Subcutaneous abdominal adipose tissue (tissue), 5 donors: Measurements from ENCODE around the gene THOC2.

Experiments used
- H3K27ac ChIP-seq: one replicate; pipeline ENCODE4 v1.7.0; 2013; ENCODE audit warnings: low read depth, mild to moderate bottlenecking, inconsistent platforms, low read length, moderate library complexity
- H3K27me3 ChIP-seq, 5 donors: one replicate each; pipeline ENCODE4 v1.7.0; 2013; ENCODE audit warnings: low read length in 5 of 5, inconsistent platforms in 1 of 5; ENCODE audit not compliant: control insufficient read depth in 5 of 5, insufficient read depth in 4 of 5
- H3K36me3 ChIP-seq, 5 donors: one replicate each; pipeline ENCODE4 v1.7.0; 2013; ENCODE audit warnings: low read length in 5 of 5; ENCODE audit not compliant: control insufficient read depth in 5 of 5, insufficient read depth in 5 of 5
- H3K4me1 ChIP-seq, 5 donors: one replicate each; pipeline ENCODE4 v1.7.0; 2013; ENCODE audit warnings: low read length in 5 of 5, mild to moderate bottlenecking in 3 of 5, moderate library complexity in 1 of 5; ENCODE audit not compliant: control insufficient read depth in 5 of 5, insufficient read depth in 5 of 5
- H3K4me3 ChIP-seq, 5 donors: one replicate each; pipeline ENCODE4 v1.7.0; 2013; ENCODE audit warnings: low read length in 5 of 5, low read depth in 1 of 5
- H3K9ac ChIP-seq, 5 donors: one replicate each; pipeline ENCODE4 v1.7.0; 2013; ENCODE audit warnings: low read length in 5 of 5, mild to moderate bottlenecking in 4 of 5, moderate library complexity in 3 of 5
- H3K9me3 ChIP-seq, 5 donors: one replicate each; pipeline ENCODE4 v1.7.0; 2013; ENCODE audit warnings: low read length in 5 of 5; ENCODE audit not compliant: control insufficient read depth in 5 of 5
- donor health status: healthy.
- donor health status: healthy.
- donor health status: healthy.
- donor health status: healthy.
- donor health status: healthy.

Gene THOC2

GRCh38 chrX:123755107-123755506 lies 22.3 kb upstream of the THOC2 start:
- no peak overlapping the region for H3K27ac ChIP-seq
- no peak overlapping the region for H3K9ac ChIP-seq
- H3K4me1 ChIP-seq, result no peaks in the 10 kb centered on the region
- peaks cover 0 to 8% (median 0%) of the 10 kb centered on the region in 5 donors for H3K9me3 ChIP-seq
- no peak overlapping the region for H3K4me3 ChIP-seq
- H3K36me3 ChIP-seq, result no peaks in the 10 kb centered on the region
- H3K27me3 ChIP-seq, result no peaks in the 10 kb centered on the region

DNA sequence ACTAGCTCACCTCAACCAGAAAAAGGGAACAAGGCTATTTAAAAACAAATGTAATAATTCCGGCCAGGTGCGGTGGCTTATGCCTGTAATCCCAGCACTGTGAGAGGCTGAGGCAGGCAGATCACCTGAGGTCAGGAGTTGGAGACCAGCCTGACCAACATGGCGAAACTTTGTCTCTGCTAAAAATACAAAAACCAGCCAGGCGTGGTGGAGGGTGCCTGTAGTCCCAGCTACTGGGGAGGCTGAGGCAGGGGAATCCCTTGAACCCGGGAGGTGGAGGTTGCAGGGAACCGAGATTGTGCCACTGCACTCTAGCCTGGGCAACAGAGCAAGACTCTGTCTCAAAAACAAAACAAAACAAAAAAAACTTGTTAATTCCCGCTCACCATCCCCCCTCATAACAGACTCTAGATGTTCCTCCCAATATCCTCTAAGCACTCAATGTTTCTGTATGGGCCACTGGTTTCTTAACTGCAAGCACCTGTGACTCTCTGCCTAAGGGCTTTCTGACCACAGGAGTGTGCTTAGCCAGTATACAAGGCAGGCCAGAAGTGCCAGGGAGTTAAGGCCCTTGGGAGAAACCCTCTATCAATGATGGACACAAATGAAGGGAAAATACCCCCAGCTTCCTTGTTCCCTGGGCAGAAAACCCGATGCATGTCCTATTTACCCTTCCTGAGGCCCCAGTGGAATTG lies 21.0 kb upstream of the THOC2 start:
- no peaks in the 10 kb centered on the region for H3K36me3 ChIP-seq
- no peak overlapping the region for H3K9ac ChIP-seq
- H3K4me1 ChIP-seq, result no peaks in the 10 kb centered on the region
- H3K4me3 ChIP-seq, result no peak overlapping the region
- H3K27ac ChIP-seq, result no peak overlapping the region
- H3K9me3 ChIP-seq, result peaks cover 0 to 2% (median 0%) of the 10 kb centered on the region in 5 donors
- H3K27me3 ChIP-seq, result no peaks in the 10 kb centered on the region

- Histone ChIP-seq H3K27me3 (no peaks in the 10 kb centered on the region), H3K9ac (no peak overlapping the region), H3K36me3 (no peaks in the 10 kb centered on the region), H3K4me3 (no peak overlapping the region), H3K4me1 (no peaks in the 10 kb centered on the region), H3K27ac (no peak overlapping the region), H3K9me3 (no peaks in the 10 kb centered on the region)
Observed at GRCh38 chrX:123749643-123750042, 16.8 kb upstream of the THOC2 start.

GRCh38 chrX:123745511-123745910 lies 12.7 kb upstream of the THOC2 start:
- H3K4me3 ChIP-seq, result no peak overlapping the region
- no peaks in the 10 kb centered on the region for H3K9me3 ChIP-seq
- H3K9ac ChIP-seq, result no peak overlapping the region
- H3K4me1 ChIP-seq, result no peaks in the 10 kb centered on the region
- no peaks in the 10 kb centered on the region for H3K36me3 ChIP-seq
- H3K27ac ChIP-seq, result no peak overlapping the region
- no peaks in the 10 kb centered on the region for H3K27me3 ChIP-seq

- H3K4me1 ChIP-seq, result no peaks in the 10 kb centered on the region
- no peak overlapping the region for H3K9ac ChIP-seq
- H3K27me3 ChIP-seq, result no peaks in the 10 kb centered on the region
- no peak overlapping the region for H3K27ac ChIP-seq
- no peaks in the 10 kb centered on the region for H3K9me3 ChIP-seq
- no peak overlapping the region for H3K4me3 ChIP-seq
- H3K36me3 ChIP-seq, result no peaks in the 10 kb centered on the region
Observed at GRCh38 chrX:123743312-123743711, 10.5 kb upstream of the THOC2 start.

DNA sequence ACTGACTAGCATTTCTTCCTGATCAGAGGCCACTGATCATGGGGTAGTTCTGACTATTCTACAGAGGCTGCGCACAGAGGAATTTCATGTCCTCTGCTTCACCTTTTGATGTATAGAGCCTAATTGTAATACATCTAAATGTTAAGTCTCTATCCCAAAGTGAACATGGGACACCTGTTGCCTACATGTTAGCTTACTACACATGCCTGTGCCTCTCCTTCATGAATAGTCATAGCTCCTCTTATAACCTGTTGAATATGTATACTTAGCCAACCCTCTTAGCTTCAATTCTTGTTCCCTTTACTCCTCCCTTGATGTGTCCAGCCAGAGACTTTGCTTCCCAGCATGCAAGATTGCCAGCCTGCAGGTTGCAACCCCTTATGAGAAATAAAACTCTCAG lies 9.6 kb upstream of the THOC2 start:
- Histone ChIP-seq H3K27me3 (no peaks in the 10 kb centered on the region), H3K9ac (no peak overlapping the region), H3K36me3 (no peaks in the 10 kb centered on the region), H3K4me1 (no peaks in the 10 kb centered on the region), H3K27ac (no peak overlapping the region), H3K9me3 (no peaks in the 10 kb centered on the region), H3K4me3 (no peak overlapping the region)

- H3K9ac ChIP-seq, result no peak overlapping the region
- H3K4me1 ChIP-seq, result no peaks in the 10 kb centered on the region
- H3K36me3 ChIP-seq, result no peaks in the 10 kb centered on the region
- H3K27ac ChIP-seq, result no peak overlapping the region
- no peak overlapping the region for H3K4me3 ChIP-seq
- H3K9me3 ChIP-seq, result no peaks in the 10 kb centered on the region
- no peaks in the 10 kb centered on the region for H3K27me3 ChIP-seq
Observed at GRCh38 chrX:123740536-123740935, 7.7 kb upstream of the THOC2 start.

DNA sequence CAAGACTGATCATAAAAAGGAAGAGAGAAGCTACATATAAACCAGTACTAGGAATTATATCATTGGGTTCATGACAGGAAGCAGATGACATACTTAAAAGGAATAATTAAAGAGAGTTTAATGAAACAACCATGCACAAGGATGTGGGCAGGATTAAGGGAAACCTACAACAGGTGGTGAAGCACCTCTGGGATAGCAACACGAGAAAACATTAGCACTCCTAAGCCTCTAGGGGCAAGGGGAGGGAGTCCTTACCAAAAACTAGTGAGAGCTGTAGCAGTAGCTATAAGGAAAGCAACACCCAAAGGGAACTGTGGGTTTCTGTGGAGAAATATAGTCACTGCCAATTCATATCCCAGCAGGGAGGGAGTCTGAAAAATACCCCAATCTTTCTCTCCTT lies 7.2 kb upstream of the THOC2 start:
- Histone ChIP-seq H3K27ac (no peak overlapping the region), H3K4me1 (no peaks in the 10 kb centered on the region), H3K27me3 (no peaks in the 10 kb centered on the region), H3K9ac (no peak overlapping the region), H3K9me3 (no peaks in the 10 kb centered on the region), H3K4me3 (no peak overlapping the region), H3K36me3 (no peaks in the 10 kb centered on the region)

GRCh38 chrX:123739474-123739873 lies 6.6 kb upstream of the THOC2 start:
- Histone ChIP-seq H3K9me3 (no peaks in the 10 kb centered on the region), H3K4me1 (no peaks in the 10 kb centered on the region), H3K27ac (no peak overlapping the region), H3K4me3 (no peak overlapping the region), H3K9ac (no peak overlapping the region), H3K27me3 (no peaks in the 10 kb centered on the region), H3K36me3 (no peaks in the 10 kb centered on the region)

DNA sequence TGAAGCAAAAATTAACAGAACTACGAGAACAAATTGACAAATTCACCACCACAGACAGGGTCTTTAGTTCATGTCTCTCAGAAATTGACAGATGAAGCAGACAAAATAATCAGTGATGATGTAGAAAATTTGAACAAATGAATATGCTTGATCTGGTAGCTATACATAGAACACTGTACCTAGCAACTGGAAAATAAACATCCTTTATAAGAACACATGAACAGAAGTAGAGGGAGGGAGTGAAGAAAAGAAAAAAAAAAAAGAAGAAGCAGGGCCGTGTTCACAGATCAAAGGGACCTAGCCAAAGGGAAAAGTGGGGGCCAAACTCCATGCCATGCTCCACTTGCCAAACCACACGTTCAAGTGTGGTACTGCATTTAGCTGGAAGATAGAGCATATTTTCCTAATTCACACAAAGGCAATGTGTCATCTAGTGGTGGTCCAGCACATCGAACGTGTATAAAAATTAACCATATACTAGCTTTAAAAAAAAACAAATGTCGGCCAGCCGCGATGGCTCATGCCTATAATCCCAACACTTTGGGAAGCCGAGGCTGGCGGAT lies 5.6 kb upstream of the THOC2 start:
- Histone ChIP-seq H3K9ac (no peak overlapping the region), H3K4me1 (peaks cover 0 to under 1% (median 0%) of the 10 kb centered on the region in 5 donors), H3K36me3 (no peaks in the 10 kb centered on the region), H3K27ac (no peak overlapping the region), H3K4me3 (no peak overlapping the region), H3K9me3 (no peaks in the 10 kb centered on the region), H3K27me3 (no peaks in the 10 kb centered on the region)
